IMR-90 (cell line): ENCODE measurements around the gene FEZ2.
A peak's percentile ranks its signal among the peaks of the same experiment; 100 is the strongest.

Experiments used
- BHLHE40 ChIP-seq: fragments of 150-350 bp; IDR thresholded peaks from 2 replicates; pipeline ENCODE4 v1.6.1; 2016; ENCODE audit warnings: mild to moderate bottlenecking, low read depth, low read length
- CHD1 ChIP-seq: IDR thresholded peaks from 2 replicates; pipeline ENCODE4 v1.6.1; 2012; ENCODE audit warnings: low read depth, low read length, improper control_type of control experiment
- CTCF ChIP-seq: conservative IDR thresholded peaks from 2 replicates; pipeline ENCODE4 v1.5.1; 2012; ENCODE audit warnings: mild to moderate bottlenecking, low read depth, low read length, improper control_type of control experiment
- MXI1 ChIP-seq: IDR thresholded peaks from 2 replicates; pipeline ENCODE4 v1.6.1; 2012; ENCODE audit warnings: low read depth, mild to moderate bottlenecking, low read length, moderate library complexity, borderline replicate concordance
- NFE2L2 ChIP-seq: fragments of 150-350 bp; IDR thresholded peaks from 2 replicates; pipeline ENCODE4 v1.6.1; 2016; ENCODE audit warnings: low read depth, mild to moderate bottlenecking, low read length
- POLR2A ChIP-seq: IDR thresholded peaks from 2 replicates; pipeline ENCODE4 v1.6.1; 2012; ENCODE audit warnings: mild to moderate bottlenecking, low read depth, low read length
- RAD21 ChIP-seq: IDR thresholded peaks from 2 replicates; pipeline ENCODE4 v1.6.1; 2012; ENCODE audit warnings: low read length, improper control_type of control experiment
- RFX5 ChIP-seq: IDR thresholded peaks from 2 replicates; pipeline ENCODE4 v1.8.0; 2012; ENCODE audit warnings: low read depth, mild to moderate bottlenecking, low read length, moderate library complexity
- USF2 ChIP-seq: fragments of 150-350 bp; IDR thresholded peaks from 2 replicates; pipeline ENCODE4 v1.6.1; 2017; ENCODE audit warnings: mild to moderate bottlenecking, antibody characterized with exemption, low read length, low read depth

DNA sequence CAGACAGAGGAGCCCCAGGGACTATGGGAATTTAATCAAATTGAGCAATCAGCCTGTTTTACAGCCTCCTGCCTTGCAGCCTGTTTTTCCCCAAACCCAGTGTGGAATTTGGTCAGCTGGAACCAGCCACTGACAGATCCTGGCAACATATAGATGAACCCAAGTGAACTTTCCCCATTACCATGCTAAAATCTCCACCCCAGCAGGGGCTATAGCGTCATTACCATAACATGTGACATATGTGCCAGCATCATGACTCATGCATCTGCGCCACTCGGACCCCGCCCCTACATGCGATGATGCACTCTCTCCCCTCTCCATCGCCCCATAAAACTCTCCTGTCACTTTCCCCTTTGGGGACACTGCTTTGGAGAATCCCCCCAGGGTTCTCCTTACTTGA lies 17.3 kb upstream of the FEZ2 start:
- TF ChIP-seq CTCF, result no peak
- TF ChIP-seq POLR2A, result no peak
- peak; percentile 5; the same call in 1 of the 2 replicates for TF ChIP-seq NFE2L2
- TF ChIP-seq RFX5, result no peak
- no peak for TF ChIP-seq USF2
- TF ChIP-seq RAD21, result no peak
- no peak for TF ChIP-seq MXI1
- no peak for TF ChIP-seq CHD1
- TF ChIP-seq BHLHE40, result no peak
